Femur (tissue), 1 donor: ENCODE data around the gene TOMT.

Experiments used
- DNase-seq: peaks from one replicate; pipeline ENCODE4 v3.0.0-alpha.2; 2017

Gene TOMT

GRCh38 chr11:72088076-72088808 lies 17.5 kb upstream of the TOMT start:
- no peak for DNase-seq

GRCh38 chr11:72091292-72091691 lies 14.4 kb upstream of the TOMT start:
- peak; percentile 81 for DNase-seq

DNA sequence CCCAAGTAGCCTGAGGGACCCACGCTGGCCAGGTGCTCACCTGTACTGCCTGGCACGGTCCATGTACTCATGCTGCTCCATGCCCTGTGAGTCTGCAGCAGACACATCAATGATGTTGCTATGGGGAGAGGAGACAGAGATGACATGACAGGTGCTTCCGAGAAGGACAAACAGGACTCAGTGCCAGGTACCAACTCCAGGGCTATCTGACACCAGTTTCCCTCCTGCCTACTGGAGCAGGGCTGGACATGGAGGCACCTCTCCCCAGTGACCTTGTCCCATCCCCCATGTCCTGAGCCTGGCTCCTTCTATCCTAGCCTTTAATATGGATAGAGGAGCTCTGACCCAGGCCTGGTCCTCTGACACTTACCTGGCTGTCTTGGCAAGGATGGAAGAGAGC lies 7.0 kb upstream of the TOMT start:
- DNase-seq: no peak

DNA sequence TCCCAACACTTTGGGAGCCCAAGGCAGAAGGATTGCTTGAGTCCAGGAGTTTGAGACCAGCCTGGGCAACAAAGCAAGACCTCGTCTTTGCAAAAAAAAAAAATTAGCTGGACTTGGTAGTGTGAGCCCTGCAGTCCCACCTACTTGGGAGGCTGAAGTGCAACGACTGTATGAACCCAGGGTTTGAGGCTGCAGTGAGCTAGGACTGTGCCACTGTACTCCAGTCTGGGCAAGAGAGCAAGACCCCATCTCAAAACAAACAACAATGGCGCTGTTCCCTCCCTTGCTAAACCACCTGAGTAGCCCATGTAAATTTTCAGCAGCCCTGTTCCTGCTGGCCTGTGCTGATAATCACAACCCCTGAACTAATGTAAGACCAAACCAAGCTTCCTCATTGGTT lies 5.7 kb upstream of the TOMT start:
- no peak for DNase-seq

GRCh38 chr11:72100462-72100861 lies 5.3 kb upstream of the TOMT start:
- no peak for DNase-seq

GRCh38 chr11:72102162-72102561 lies 3.6 kb upstream of the TOMT start:
- no peak for DNase-seq

GRCh38 chr11:72102631-72102945 lies 3.1 kb upstream of the TOMT start:
- no peak for DNase-seq

DNA sequence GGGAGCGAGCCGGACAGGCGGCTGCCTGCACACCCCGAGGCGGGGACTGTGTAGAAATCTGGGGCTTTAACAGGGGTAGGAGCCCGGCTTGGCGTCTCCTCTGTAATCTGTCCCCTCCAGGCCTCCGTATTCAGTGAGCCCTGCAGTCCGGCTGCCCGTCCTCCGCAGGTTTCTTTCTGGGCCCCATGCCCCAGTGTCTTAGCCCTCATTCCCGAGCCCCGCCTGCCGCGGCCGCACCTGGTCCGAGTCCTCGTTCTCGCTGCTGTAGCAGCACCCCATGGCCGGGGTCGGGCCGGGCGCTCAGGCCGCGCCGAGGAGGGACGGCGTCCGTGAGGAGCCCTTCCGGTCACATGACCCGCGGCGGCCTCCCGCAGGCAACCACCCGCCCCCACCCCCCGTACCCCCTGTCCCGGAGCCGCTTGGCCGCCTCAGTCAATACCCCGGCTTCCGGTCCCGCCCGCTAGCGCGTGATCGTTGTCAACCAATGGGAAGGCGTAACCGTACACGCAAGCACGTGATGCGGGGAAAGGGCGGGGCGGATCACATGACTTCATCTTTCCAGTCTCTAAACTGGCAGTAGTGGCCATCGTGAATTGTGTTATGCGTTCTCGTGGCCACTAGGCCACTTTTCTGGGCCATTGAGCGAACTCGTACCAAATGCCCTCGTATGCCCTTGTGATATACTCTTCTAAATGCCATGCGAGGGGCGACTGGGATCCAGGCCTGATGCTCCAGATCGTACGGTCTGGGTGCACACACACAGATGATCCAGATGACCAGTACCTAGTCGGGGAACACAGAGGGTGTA lies 2.6 kb upstream of the TOMT start, which contains the start of gene LAMTOR1:
LAMTOR1 (minus strand) TSS at position 352 of the 808 bp plus-strand sequence; CDS start at position 279, 73 bp downstream.
- peak; percentile 99 for DNase-seq

DNA sequence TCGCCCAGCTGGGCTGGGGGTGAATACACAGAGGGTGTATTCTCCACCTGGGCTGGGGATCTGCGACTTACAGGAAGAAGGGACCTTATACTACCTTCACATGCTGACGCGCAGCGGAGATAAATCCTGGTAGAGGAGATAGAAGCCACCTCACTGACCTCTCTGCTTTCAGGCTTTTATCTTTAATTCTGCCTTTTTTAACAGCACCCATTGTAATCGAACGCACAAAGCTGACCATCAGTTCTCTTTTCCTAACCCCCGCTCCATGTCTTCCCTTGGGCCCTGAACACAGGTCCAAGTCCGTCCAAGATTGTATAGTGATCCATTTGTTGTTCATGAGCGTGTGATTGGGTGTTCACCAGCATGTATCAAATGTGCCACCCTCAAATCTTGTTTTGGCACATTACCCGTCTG lies 2.0 kb upstream of the TOMT start:
- DNase-seq: no peak

DNA sequence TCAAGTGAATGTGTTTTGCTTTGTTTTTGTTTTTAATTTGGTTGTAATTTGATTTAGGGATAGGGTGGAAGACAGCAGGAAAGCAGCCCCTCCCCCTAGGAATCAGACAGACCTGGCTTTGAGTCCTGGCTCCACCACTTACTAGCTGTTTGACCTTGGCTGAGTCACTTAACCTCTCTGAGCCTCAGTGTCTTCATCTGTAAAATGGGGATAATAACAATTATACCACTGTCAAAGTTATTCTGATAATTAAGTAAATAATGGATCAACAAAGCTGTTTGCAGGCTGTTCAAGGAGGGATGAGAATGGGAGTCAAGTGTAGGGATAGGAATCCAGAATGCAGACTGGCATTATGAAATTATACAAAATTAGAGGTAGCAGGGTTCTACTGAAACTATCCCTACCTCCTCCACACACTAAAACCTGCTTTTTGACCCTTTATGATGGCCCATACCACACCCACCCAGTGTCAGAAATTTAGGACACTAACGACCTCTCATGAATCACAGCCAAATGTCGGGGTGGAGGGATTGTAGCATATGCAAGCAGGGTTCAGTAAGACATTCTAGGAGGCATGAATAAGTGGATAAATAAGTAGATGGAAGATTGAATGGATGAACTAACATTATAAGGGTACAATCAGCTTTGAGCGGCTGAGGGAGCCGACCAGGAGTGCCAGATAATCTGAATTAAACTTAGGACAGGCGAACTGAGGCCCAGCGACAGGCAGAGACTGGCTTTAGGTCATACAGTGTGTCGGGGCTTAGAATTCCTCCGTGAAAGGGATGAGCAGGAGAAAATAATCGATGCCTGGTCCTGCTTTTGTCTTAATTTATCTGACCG lies 5.8 kb downstream of the TOMT start:
- no peak for DNase-seq

DNA sequence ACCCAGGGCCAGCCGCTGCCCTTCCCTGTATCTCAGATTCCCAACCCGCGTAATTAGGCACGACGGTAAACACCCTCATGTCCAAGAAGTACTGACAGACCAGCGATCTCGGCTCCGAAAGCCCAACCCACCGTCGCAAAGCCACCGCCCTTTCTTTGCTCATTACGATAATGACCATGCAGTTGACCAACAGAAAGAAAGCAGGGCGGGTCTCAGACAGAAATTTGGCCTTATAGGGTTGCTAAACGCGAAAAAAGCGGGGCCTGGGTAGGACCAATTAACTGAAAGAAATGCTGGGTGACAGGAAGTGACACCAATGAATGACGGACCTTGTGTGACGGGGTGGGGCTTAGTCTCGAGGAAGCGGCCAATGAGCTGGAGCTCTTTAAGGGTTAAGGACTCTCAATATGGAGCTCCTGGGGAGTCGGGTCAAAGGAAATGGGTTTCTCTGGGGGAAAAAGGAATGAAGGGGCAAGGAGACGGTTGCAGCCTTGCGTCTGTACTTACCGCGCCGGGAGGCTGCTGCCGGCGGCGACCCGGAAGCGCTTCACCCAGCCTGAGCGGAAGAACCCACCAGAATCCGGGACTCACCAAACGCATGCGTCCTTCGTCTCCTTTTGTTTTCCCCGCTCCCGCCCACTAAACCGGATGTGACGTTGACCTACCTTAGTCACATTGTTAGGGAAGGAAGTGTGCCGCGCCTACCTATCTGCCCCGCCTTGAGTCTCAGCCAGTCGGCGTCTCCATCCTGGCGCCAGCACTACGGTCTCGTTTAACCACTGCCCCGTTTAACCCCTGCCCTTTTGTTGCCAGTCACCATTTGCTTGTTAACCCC lies 6.6 kb downstream of the TOMT start, which contains the start of gene ANAPC15:
ANAPC15 (minus strand) TSS at position 553 of the 835 bp plus-strand sequence. CDS start 1,419 bp downstream, outside the sequence.
- peak; percentile 99 for DNase-seq

DNA sequence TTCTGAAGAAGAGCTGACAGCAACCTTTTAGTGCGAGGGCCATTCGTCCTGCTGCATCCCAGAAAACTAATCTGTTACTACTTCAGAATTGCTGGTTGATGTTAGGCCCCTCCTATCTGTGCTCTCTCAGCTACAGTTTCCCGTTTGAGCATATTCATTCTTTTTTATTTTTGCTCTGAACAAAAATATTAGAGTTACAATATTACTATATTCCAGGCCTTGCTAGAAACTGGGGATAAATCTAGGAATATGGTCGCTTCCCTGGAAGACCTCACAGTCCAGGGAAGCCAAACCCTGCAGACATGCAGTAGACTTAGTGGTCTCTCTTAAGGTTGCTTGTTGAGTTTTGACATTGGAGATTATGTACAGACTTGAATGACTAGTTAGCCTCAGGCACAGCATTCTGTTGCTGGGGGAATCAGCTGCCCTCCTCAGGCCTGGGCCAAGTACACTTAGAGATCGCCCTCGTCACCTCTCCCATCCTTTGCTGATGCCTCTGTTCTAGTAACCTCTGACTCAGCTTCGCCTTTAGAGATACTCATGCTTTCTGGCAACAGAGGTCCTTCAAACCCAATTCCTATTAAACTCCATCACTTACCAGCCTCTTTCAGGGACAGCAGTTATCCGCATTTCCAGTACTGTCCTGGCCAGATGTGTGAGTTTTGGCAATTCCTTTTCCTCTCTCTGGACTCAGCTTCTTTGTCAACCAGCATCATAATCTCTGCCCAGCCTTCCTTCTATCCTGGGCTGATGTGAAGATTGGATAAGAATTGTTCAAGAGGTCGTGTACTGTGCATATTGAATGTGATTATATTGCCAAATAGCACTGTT lies 7.5 kb downstream of the TOMT start:
- DNase-seq: no peak

GRCh38 chr11:72114570-72114969 lies 8.8 kb downstream of the TOMT start:
- DNase-seq: no peak

- no peak for DNase-seq
These were observed 10.5 kb downstream of the TOMT start for GRCh38 chr11:72116019-72116755.

GRCh38 chr11:72119198-72119597 lies 13.5 kb downstream of the TOMT start:
- no peak for DNase-seq

- no peak for DNase-seq
These were observed 15.2 kb downstream of the TOMT start for GRCh38 chr11:72120930-72121329.

GRCh38 chr11:72122607-72123006 lies 16.9 kb downstream of the TOMT start:
- DNase-seq: no peak

- no peak for DNase-seq
These were observed 17.5 kb downstream of the TOMT start for GRCh38 chr11:72123117-72123653.

- no peak for DNase-seq
These were observed 18.3 kb downstream of the TOMT start for GRCh38 chr11:72124046-72124445.

DNA sequence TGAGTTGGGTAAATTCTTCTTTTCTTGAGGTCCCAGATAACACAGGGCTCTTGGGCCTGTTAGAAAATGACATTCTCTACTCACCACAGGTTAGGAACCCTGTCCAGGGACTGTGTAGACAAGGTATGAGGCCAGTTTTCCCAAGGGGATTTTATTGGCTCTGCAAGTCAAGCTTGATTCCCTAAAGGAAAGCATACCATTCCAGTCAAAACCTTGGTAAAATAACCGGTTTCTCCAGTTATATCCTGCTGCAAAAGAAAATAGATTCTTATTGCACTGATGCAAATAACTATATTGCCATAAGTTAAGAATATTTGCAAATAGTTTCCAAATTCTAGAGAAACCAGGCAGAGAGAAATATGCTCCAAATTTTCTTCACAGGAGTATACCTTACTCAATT lies 20.2 kb downstream of the TOMT start:
- no peak for DNase-seq
